Transverse colon (tissue), 4 donors: Measurements from ENCODE around the gene GPHN. TPM values are rescaled to one million over a fixed set of nuclear protein-coding genes. Genes with fewer than 3 reads are reported as not detected.

Experiments
- DNase-seq: peaks from one replicate; pipeline ENCODE4 v3.0.0-alpha.2; 2019
- H3K27ac ChIP-seq, 4 donors: fragments of 200-600 bp; sonication (generic); 2 replicates each; pipeline ENCODE4 v1.5.1; 2016 to 2018; ENCODE audit warnings: inconsistent platforms in 4 of 4
- H3K27me3 ChIP-seq: fragments of 200-600 bp; sonication (generic); 2 replicates; pipeline ENCODE4 v1.5.1; 2017; ENCODE audit warnings: inconsistent platforms
- H3K36me3 ChIP-seq, 4 donors: fragments of 200-600 bp; sonication (generic); 2 replicates each; pipeline ENCODE4 v1.5.1; 2017 to 2019; ENCODE audit warnings: inconsistent platforms in 4 of 4
- H3K4me1 ChIP-seq, 4 donors: fragments of 200-600 bp; sonication (generic); 2 replicates each; pipeline ENCODE4 v1.5.1; 2017 to 2020; ENCODE audit warnings: inconsistent platforms in 4 of 4
- H3K4me3 ChIP-seq, 4 donors: fragments of 200-600 bp; sonication (generic); 1 replicate in 1 of 4; 2 replicates in 3 of 4; pipeline versions ENCODE4 v1.5.1 to v1.6.1; 2017 to 2019; ENCODE audit warnings: inconsistent platforms in 4 of 4
- H3K9me3 ChIP-seq, 2 donors: fragments of 200-600 bp; sonication (generic); 2 replicates each; pipeline ENCODE4 v1.5.1; 2017 to 2019; ENCODE audit warnings: inconsistent platforms in 2 of 2
- EP300 ChIP-seq: sonication (generic); formaldehyde crosslinking; IDR thresholded peaks from one replicate; pipeline ENCODE4 v1.6.1; 2017; ENCODE audit warnings: antibody characterized with exemption, low read depth
- POLR2A ChIP-seq: fragments of 450-650 bp; IDR thresholded peaks from one replicate; pipeline ENCODE4 v1.6.1; 2016; ENCODE audit warnings: antibody characterized with exemption, mild to moderate bottlenecking, moderate library complexity
- POLR2AphosphoS5 ChIP-seq, 3 donors: sonication (generic); formaldehyde crosslinking; IDR thresholded peaks; one replicate each; pipeline ENCODE4 v1.6.1; 2016; ENCODE audit warnings: antibody characterized with exemption in 3 of 3
- WGBS, 2 donors: methylation state at CpG; one replicate each; pipeline ENCODE4 v1.1.5; 2018; ENCODE audit warnings: low coverage in 1 of 2; 5-methylcytosine and 5-hydroxymethylcytosine counted together
- in situ Hi-C, 4 donors: fragments of 200-750 bp; cut with MboI; loops; one replicate each; pipeline versions ENCODE4 v1.15.0 to v1.15.1; 2017; ENCODE audit warnings: low sequenced_read_pairs in 3 of 4, low pct_ligation_motif_present in 1 of 4, low pct_unique_long_range_greater_than_20kb in 1 of 4
- intact Hi-C: fragments of 100-400 bp; cut with DNase I; formaldehyde crosslinking; loops from one replicate; pipeline ENCODE4 v1.15.1; 2023; ENCODE audit warnings: low total_unique reads
- total RNA-seq, 4 donors: library from RNA; depleted of rRNA; stranded (reverse); fragments of >200 nt; gene quantifications; one replicate each; pipeline ENCODE4 v1.1.0, GENCODE V29; 2016
- TF ChIP-seq, protein P1 (sequence below), 5 experiments: fragments of 200-600 bp in 3 of 5; fragments of 450-650 bp in 2 of 5; sonication (generic) in 3 of 5; IDR thresholded peaks; 1 replicate in 2 of 5; 2 replicates in 3 of 5; pipeline ENCODE4 v1.5.1; 2016 to 2017; ENCODE audit warnings: antibody characterized with exemption in 5 of 5, inconsistent platforms in 3 of 5, mild to moderate bottlenecking in 2 of 5, moderate library complexity in 1 of 5

GPHN gene
- total RNA-seq, 4 donors from 2014 or later, result 8.6 to 59.7 (median 23.6) TPM

- Histone ChIP-seq H3K27ac (no peak overlapping the region), H3K9me3 (no peaks in the 10 kb centered on the region), H3K4me3 (no peak overlapping the region), H3K36me3 (no peaks in the 10 kb centered on the region), H3K27me3 (no peaks in the 10 kb centered on the region), H3K4me1 (peaks cover 0 to 15% (median 11%) of the 10 kb centered on the region in 4 donors)
- WGBS, 2 donors, result 51 to 60% methylated on average over 4 of the region's 4 CpGs
- in situ Hi-C loops (no loop called here), intact Hi-C loops (no loop called here)
- DNase-seq, result no peak
- TF ChIP-seq POLR2A (no peak), EP300 (no peak), POLR2AphosphoS5 (IDR thresholded peaks at IDR 0.05) (no peak)
- TF ChIP-seq, protein P1, sequence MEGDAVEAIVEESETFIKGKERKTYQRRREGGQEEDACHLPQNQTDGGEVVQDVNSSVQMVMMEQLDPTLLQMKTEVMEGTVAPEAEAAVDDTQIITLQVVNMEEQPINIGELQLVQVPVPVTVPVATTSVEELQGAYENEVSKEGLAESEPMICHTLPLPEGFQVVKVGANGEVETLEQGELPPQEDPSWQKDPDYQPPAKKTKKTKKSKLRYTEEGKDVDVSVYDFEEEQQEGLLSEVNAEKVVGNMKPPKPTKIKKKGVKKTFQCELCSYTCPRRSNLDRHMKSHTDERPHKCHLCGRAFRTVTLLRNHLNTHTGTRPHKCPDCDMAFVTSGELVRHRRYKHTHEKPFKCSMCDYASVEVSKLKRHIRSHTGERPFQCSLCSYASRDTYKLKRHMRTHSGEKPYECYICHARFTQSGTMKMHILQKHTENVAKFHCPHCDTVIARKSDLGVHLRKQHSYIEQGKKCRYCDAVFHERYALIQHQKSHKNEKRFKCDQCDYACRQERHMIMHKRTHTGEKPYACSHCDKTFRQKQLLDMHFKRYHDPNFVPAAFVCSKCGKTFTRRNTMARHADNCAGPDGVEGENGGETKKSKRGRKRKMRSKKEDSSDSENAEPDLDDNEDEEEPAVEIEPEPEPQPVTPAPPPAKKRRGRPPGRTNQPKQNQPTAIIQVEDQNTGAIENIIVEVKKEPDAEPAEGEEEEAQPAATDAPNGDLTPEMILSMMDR (IDR thresholded peaks at IDR 0.05), result no peak
Measured at GRCh38 chr14:67221982-67222328, 714.0 kb downstream of the GPHN start.

DNA sequence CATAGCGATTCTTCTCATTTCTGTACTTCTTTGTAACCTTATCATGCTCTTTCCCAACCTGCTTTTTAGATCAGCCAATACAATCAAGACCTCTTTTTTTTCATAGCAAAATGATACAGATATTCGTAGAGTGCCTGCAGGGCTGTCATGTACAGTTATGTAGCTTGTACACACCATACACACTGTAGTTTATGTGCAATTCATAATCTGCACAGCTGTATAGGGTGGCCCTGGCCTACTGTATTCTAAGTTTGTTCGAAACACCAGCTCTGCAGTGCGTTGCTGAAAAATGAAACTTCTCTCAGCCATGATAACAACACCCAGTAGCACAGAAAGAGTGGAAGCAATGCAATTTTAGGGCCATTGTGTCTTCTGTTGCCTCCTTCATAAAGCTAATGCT is 717.6 kb downstream of the GPHN start:
- WGBS, 2 donors, result 81 to 87% methylated on average over 2 to 4 of the region's 4 CpGs
- H3K27ac ChIP-seq, result no peak overlapping the region
- H3K4me1 ChIP-seq, result peaks cover 0 to 15% (median 11%) of the 10 kb centered on the region in 4 donors
- intact Hi-C loops (no loop called here), in situ Hi-C loops (no loop called here)
- no peak for DNase-seq
- TF ChIP-seq POLR2AphosphoS5 (IDR thresholded peaks at IDR 0.05) (no peak), POLR2A (no peak), EP300 (no peak)
- TF ChIP-seq, protein P1 (IDR thresholded peaks at IDR 0.05), result no peak
- H3K27me3 ChIP-seq, result no peaks in the 10 kb centered on the region
- H3K36me3 ChIP-seq, result no peaks in the 10 kb centered on the region
- no peak overlapping the region for H3K4me3 ChIP-seq
- no peaks in the 10 kb centered on the region for H3K9me3 ChIP-seq

GRCh38 chr14:67228325-67228984 is 720.5 kb downstream of the GPHN start:
- intact Hi-C loops, result no loop called here
- 82 to 83% methylated on average over 3 of the region's 3 CpGs for WGBS, 2 donors

More at GRCh38 chr14:67228325-67228984, 720.5 kb downstream of the GPHN start:
- no peaks in the 10 kb centered on the region for H3K36me3 ChIP-seq
- in situ Hi-C loops, result no loop called here
- H3K4me1 ChIP-seq, result no peaks in the 10 kb centered on the region
- no peak overlapping the region for H3K27ac ChIP-seq
- H3K27me3 ChIP-seq, result no peaks in the 10 kb centered on the region
- no peak for DNase-seq
- no peak for TF ChIP-seq EP300
- TF ChIP-seq POLR2AphosphoS5 (IDR thresholded peaks at IDR 0.05), result no peak
- no peak for TF ChIP-seq POLR2A
- TF ChIP-seq, protein P1 (IDR thresholded peaks at IDR 0.05), result no peak
- H3K4me3 ChIP-seq, result no peak overlapping the region
- H3K9me3 ChIP-seq, result no peaks in the 10 kb centered on the region

Other genes starting within 250 kb of the GPHN start
- gene CCDC196, start 21.8 kb upstream of the GPHN start, total RNA-seq, result not detected